RWPE2 (cell line): ENCODE measurements around the gene PRIM1.

Experiments used
- ATAC-seq: fragments of 200-7000 bp; cut with Tn5 transposase; 3 replicates; pipeline ENCODE4 v1.9.1; 2021; ENCODE audit warnings: low read depth
- DNase-seq: peaks from one replicate; pipeline ENCODE4 v3.0.0-alpha.2; 2020; ENCODE audit warnings: low spot score
- H3K27ac ChIP-seq: fragments of 450-650 bp; 2 replicates; pipeline ENCODE4 v1.5.1; 2017; ENCODE audit warnings: mild to moderate bottlenecking; ENCODE audit not compliant: poor library complexity, severe bottlenecking
- H3K27me3 ChIP-seq: fragments of 250-450 bp; sonication (Bioruptor Pico); 2 replicates; pipeline ENCODE4 v1.5.1; 2021; ENCODE audit warnings: mild to moderate bottlenecking, moderate library complexity; ENCODE audit not compliant: insufficient read depth, poor library complexity, severe bottlenecking
- H3K36me3 ChIP-seq: fragments of 250-450 bp; sonication (Bioruptor Pico); 2 replicates; pipeline ENCODE4 v1.5.1; 2020; ENCODE audit warnings: low read depth, mild to moderate bottlenecking, moderate library complexity
- H3K4me1 ChIP-seq: fragments of 250-450 bp; sonication (Bioruptor Pico); 2 replicates; pipeline ENCODE4 v1.5.1; 2021; ENCODE audit warnings: mild to moderate bottlenecking, moderate library complexity; ENCODE audit not compliant: insufficient read depth, poor library complexity, severe bottlenecking
- H3K4me3 ChIP-seq: fragments of 250-450 bp; sonication (Bioruptor Pico); 2 replicates; pipeline ENCODE4 v1.5.1; 2021; ENCODE audit warnings: mild to moderate bottlenecking, moderate library complexity; ENCODE audit not compliant: severe bottlenecking
- H3K9me3 ChIP-seq: fragments of 250-450 bp; sonication (Bioruptor Pico); 2 replicates; pipeline ENCODE4 v1.5.1; 2021; ENCODE audit warnings: mild to moderate bottlenecking, moderate library complexity; ENCODE audit not compliant: severe bottlenecking
- CTCF ChIP-seq: fragments of 450-650 bp; IDR thresholded peaks from one replicate; pipeline ENCODE4 v1.5.1; 2017; ENCODE audit warnings: mild to moderate bottlenecking, moderate library complexity; ENCODE audit not compliant: poor library complexity, severe bottlenecking

Gene PRIM1

GRCh38 chr12:56772625-56773024 is 20.5 kb upstream of the PRIM1 start:
- H3K36me3 ChIP-seq, result no peaks in the 10 kb centered on the region
- no peak for DNase-seq
- no peaks in the 10 kb centered on the region for H3K9me3 ChIP-seq
- H3K4me1 ChIP-seq, result no peaks in the 10 kb centered on the region
- no peak for ATAC-seq
- TF ChIP-seq CTCF, result no peak
- no peaks in the 10 kb centered on the region for H3K27me3 ChIP-seq
- H3K27ac ChIP-seq, result no peak overlapping the region
- H3K4me3 ChIP-seq, result no peak overlapping the region

- TF ChIP-seq CTCF, result no peak
Observed at GRCh38 chr12:56769868-56770267, 17.7 kb upstream of the PRIM1 start.

GRCh38 chr12:56768424-56768823 is 16.3 kb upstream of the PRIM1 start:
- Histone ChIP-seq H3K4me1 (no peaks in the 10 kb centered on the region), H3K27me3 (no peaks in the 10 kb centered on the region), H3K4me3 (no peak overlapping the region), H3K9me3 (no peaks in the 10 kb centered on the region), H3K27ac (no peak overlapping the region), H3K36me3 (no peaks in the 10 kb centered on the region)
- DNase-seq (no peak), ATAC-seq (peak; percentile 19; the same call in 1 of the 3 replicates)
- no peak for TF ChIP-seq CTCF

More at GRCh38 chr12:56769868-56770267, 17.7 kb upstream of the PRIM1 start:
- Histone ChIP-seq H3K4me3 (no peak overlapping the region), H3K4me1 (no peaks in the 10 kb centered on the region), H3K27ac (no peak overlapping the region), H3K27me3 (no peaks in the 10 kb centered on the region), H3K9me3 (no peaks in the 10 kb centered on the region), H3K36me3 (no peaks in the 10 kb centered on the region)
- DNase-seq (no peak), ATAC-seq (no peak)

GRCh38 chr12:56766535-56766934 is 14.4 kb upstream of the PRIM1 start:
- no peaks in the 10 kb centered on the region for H3K36me3 ChIP-seq
- no peak for TF ChIP-seq CTCF
- H3K27me3 ChIP-seq, result no peaks in the 10 kb centered on the region
- H3K4me1 ChIP-seq, result no peaks in the 10 kb centered on the region
- no peak overlapping the region for H3K4me3 ChIP-seq
- no peak for ATAC-seq
- no peaks in the 10 kb centered on the region for H3K9me3 ChIP-seq
- H3K27ac ChIP-seq, result no peak overlapping the region
- no peak for DNase-seq

- TF ChIP-seq CTCF, result no peak
- no peaks in the 10 kb centered on the region for H3K9me3 ChIP-seq
- no peak for DNase-seq
- no peak overlapping the region for H3K27ac ChIP-seq
- ATAC-seq, result 0 out of 3 replicates have a peak, but pooled peaks have one; percentile 35
- no peaks in the 10 kb centered on the region for H3K4me1 ChIP-seq
- no peaks in the 10 kb centered on the region for H3K36me3 ChIP-seq
- H3K27me3 ChIP-seq, result no peaks in the 10 kb centered on the region
- H3K4me3 ChIP-seq, result no peak overlapping the region
Observed at GRCh38 chr12:56763753-56764657, 11.9 kb upstream of the PRIM1 start.
